Neural cell (in vitro differentiated cells): ENCODE results near the gene COL6A2. TPM values are rescaled to one million over a fixed set of nuclear protein-coding genes. Genes with fewer than 3 reads are reported as not detected.

Experiments used
- H2AFZ ChIP-seq: fragments of 200-600, 300-800 bp; sonication (generic), shearing (Covaris generic); 2 replicates; pipeline ENCODE4 v1.6.0; 2014; ENCODE audit warnings: low read depth, mild to moderate bottlenecking, antibody characterized with exemption, low read length, moderate library complexity
- H3F3A ChIP-seq: fragments of 200-600 bp; shearing (Covaris generic); 2 replicates; pipeline ENCODE4 v1.6.1; 2016; ENCODE audit warnings: mild to moderate bottlenecking, moderate library complexity, mixed read lengths, antibody characterized with exemption, low read length; ENCODE audit not compliant: insufficient read depth, poor library complexity, severe bottlenecking
- H3K27ac ChIP-seq: fragments of 200-600, 300-800 bp; sonication (generic), shearing (Covaris generic); 2 replicates; pipeline ENCODE4 v1.5.1; 2014; ENCODE audit warnings: mild to moderate bottlenecking, low read length, moderate library complexity
- H3K27me3 ChIP-seq: fragments of 300-800, 200-600 bp; sonication (generic), shearing (Covaris generic); 2 replicates; pipeline ENCODE4 v1.6.0; 2014; ENCODE audit warnings: mild to moderate bottlenecking, low read depth, low read length, moderate library complexity; ENCODE audit not compliant: insufficient read depth
- H3K36me3 ChIP-seq: fragments of 300-800, 200-600 bp; sonication (generic), shearing (Covaris generic); 2 replicates; pipeline ENCODE4 v1.5.1; 2014; ENCODE audit warnings: mild to moderate bottlenecking, antibody characterized with exemption, low read length, moderate library complexity; ENCODE audit not compliant: insufficient read depth
- H3K4me2 ChIP-seq: fragments of 300-800, 200-600 bp; sonication (generic), shearing (Covaris generic); 2 replicates; pipeline ENCODE4 v1.6.0; 2014; ENCODE audit warnings: mild to moderate bottlenecking, low read length
- H3K4me3 ChIP-seq: fragments of 300-800, 200-600 bp; sonication (generic), shearing (Covaris generic); 2 replicates; pipeline ENCODE4 v1.5.1; 2014; ENCODE audit warnings: mild to moderate bottlenecking, low read length, moderate library complexity
- H3K79me2 ChIP-seq: fragments of 200-600 bp; shearing (Covaris generic); replicated peaks from 2 replicates; pipeline ENCODE4 v1.6.0; 2014; ENCODE audit warnings: mild to moderate bottlenecking, low read length, moderate library complexity; ENCODE audit not compliant: insufficient read depth
- H3K9ac ChIP-seq: fragments of 300-800, 200-600 bp; sonication (generic), shearing (Covaris generic); 2 replicates; pipeline ENCODE4 v1.6.1; 2016; ENCODE audit warnings: mild to moderate bottlenecking, low read length, mixed read lengths
- H3K9me2 ChIP-seq: fragments of 200-600 bp; shearing (Covaris generic); 2 replicates; pipeline ENCODE4 v1.6.1; 2016; ENCODE audit warnings: mild to moderate bottlenecking, low read length, mixed read lengths; ENCODE audit not compliant: insufficient read depth
- H3K9me3 ChIP-seq: fragments of 200-600, 300-800 bp; sonication (generic), shearing (Covaris generic); 2 replicates; pipeline ENCODE4 v1.6.1; 2016; ENCODE audit warnings: mild to moderate bottlenecking, mixed run types, low read length, moderate library complexity, mixed read lengths
- H4K20me1 ChIP-seq: fragments of 200-600 bp; shearing (Covaris generic); 2 replicates; pipeline ENCODE4 v1.6.1; 2016; ENCODE audit warnings: mild to moderate bottlenecking, mixed run types; ENCODE audit not compliant: insufficient read depth
- EP300 ChIP-seq: fragments of 450-650 bp; conservative IDR thresholded peaks from 2 replicates; pipeline ENCODE4 v1.6.1; 2014; ENCODE audit warnings: antibody characterized with exemption, mild to moderate bottlenecking, moderate library complexity; ENCODE audit not compliant: poor library complexity, severe bottlenecking
- EZH2 ChIP-seq: fragments of 200-600, 300-800 bp; shearing (Covaris generic), sonication (generic); IDR thresholded peaks from 2 replicates; pipeline ENCODE4 v1.6.1; 2014; ENCODE audit warnings: antibody characterized with exemption, low read length, borderline replicate concordance, mild to moderate bottlenecking; ENCODE audit not compliant: insufficient read depth, poor library complexity, severe bottlenecking
- MXI1 ChIP-seq: fragments of 450-650 bp; conservative IDR thresholded peaks from 2 replicates; pipeline ENCODE4 v1.6.1; 2014; ENCODE audit warnings: antibody characterized with exemption, mild to moderate bottlenecking; ENCODE audit not compliant: poor library complexity, severe bottlenecking
- POLR2AphosphoS5 ChIP-seq: IDR thresholded peaks from 2 replicates; pipeline ENCODE4 v1.6.1; 2012
- RAD21 ChIP-seq: fragments of 450-650 bp; conservative IDR thresholded peaks from 2 replicates; pipeline ENCODE4 v1.6.1; 2014; ENCODE audit warnings: antibody characterized with exemption, mild to moderate bottlenecking, moderate library complexity
- SMC3 ChIP-seq: fragments of 450-650 bp; conservative IDR thresholded peaks from 2 replicates; pipeline ENCODE4 v1.6.1; 2014; ENCODE audit warnings: antibody characterized with exemption, mild to moderate bottlenecking, moderate library complexity; ENCODE audit not compliant: poor library complexity
- TAF1 ChIP-seq: IDR thresholded peaks from 2 replicates; pipeline ENCODE4 v1.6.1; 2012; ENCODE audit warnings: low read depth
- polyA plus RNA-seq: library from polyadenylated mRNA; depleted of rRNA; stranded (reverse); fragments of >200 nt; gene quantifications from 2 replicates; pipeline ENCODE4 v1.2.3, GENCODE V29; 2014
- TF ChIP-seq, protein P1 (sequence below): IDR thresholded peaks from 2 replicates; pipeline ENCODE4 v1.6.1; 2012; ENCODE audit warnings: borderline replicate concordance
- TF ChIP-seq, protein P2 (sequence below): fragments of 450-650 bp; IDR thresholded peaks from 2 replicates; pipeline ENCODE4 v1.5.1; 2014; ENCODE audit warnings: antibody characterized with exemption, mild to moderate bottlenecking, moderate library complexity; ENCODE audit not compliant: poor library complexity, severe bottlenecking

The COL6A2 gene
- polyA plus RNA-seq, 1 donor from 2014 or later: not detected

DNA sequence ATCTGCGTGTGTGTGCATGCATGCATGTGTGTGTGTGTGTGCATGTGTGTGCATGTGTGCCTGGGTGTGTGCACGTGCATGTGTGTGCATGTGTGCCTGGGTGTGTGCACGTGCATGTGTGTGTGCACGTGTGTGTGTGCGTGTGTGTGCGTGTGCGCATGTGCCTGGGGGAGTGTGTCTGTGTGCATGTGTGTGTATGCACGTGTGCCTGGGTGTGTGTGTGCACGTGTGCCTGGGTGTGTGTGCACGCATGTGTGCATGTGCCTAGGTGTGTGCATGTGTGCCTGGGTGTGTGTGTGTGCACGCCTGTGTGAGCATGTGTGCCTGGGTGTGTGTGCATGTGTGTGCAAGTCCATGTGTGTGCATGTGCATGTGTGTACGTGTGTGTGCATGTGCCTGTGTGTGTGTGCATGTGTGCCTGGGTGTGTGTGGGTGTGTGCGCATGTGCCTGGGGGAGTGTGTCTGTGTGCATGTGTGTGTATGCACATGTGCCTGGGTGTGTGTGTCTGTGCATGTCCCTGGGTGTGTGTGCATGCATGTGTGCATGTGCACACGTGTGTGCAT lies 29.3 kb upstream of the COL6A2 start:
- Histone ChIP-seq H3K4me3 (no peak overlapping the region), H3K4me2 (no peak overlapping the region), H3K27me3 (no peaks in the 10 kb centered on the region), H2AFZ (no peak overlapping the region), H4K20me1 (no peaks in the 10 kb centered on the region), H3K27ac (no peak overlapping the region), H3F3A (no peaks in the 10 kb centered on the region), H3K9me3 (no peaks in the 10 kb centered on the region), H3K9ac (no peak overlapping the region), H3K36me3 (no peaks in the 10 kb centered on the region), H3K9me2 (no peaks in the 10 kb centered on the region), H3K79me2 (no peaks in the 10 kb centered on the region)
- no peak for TF ChIP-seq POLR2AphosphoS5
- TF ChIP-seq, protein P1, sequence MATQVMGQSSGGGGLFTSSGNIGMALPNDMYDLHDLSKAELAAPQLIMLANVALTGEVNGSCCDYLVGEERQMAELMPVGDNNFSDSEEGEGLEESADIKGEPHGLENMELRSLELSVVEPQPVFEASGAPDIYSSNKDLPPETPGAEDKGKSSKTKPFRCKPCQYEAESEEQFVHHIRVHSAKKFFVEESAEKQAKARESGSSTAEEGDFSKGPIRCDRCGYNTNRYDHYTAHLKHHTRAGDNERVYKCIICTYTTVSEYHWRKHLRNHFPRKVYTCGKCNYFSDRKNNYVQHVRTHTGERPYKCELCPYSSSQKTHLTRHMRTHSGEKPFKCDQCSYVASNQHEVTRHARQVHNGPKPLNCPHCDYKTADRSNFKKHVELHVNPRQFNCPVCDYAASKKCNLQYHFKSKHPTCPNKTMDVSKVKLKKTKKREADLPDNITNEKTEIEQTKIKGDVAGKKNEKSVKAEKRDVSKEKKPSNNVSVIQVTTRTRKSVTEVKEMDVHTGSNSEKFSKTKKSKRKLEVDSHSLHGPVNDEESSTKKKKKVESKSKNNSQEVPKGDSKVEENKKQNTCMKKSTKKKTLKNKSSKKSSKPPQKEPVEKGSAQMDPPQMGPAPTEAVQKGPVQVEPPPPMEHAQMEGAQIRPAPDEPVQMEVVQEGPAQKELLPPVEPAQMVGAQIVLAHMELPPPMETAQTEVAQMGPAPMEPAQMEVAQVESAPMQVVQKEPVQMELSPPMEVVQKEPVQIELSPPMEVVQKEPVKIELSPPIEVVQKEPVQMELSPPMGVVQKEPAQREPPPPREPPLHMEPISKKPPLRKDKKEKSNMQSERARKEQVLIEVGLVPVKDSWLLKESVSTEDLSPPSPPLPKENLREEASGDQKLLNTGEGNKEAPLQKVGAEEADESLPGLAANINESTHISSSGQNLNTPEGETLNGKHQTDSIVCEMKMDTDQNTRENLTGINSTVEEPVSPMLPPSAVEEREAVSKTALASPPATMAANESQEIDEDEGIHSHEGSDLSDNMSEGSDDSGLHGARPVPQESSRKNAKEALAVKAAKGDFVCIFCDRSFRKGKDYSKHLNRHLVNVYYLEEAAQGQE: no peak
- no peak for TF ChIP-seq EZH2
- TF ChIP-seq TAF1: no peak
- TF ChIP-seq SMC3: no peak
- TF ChIP-seq MXI1: no peak
- no peak for TF ChIP-seq RAD21
- TF ChIP-seq, protein P2, sequence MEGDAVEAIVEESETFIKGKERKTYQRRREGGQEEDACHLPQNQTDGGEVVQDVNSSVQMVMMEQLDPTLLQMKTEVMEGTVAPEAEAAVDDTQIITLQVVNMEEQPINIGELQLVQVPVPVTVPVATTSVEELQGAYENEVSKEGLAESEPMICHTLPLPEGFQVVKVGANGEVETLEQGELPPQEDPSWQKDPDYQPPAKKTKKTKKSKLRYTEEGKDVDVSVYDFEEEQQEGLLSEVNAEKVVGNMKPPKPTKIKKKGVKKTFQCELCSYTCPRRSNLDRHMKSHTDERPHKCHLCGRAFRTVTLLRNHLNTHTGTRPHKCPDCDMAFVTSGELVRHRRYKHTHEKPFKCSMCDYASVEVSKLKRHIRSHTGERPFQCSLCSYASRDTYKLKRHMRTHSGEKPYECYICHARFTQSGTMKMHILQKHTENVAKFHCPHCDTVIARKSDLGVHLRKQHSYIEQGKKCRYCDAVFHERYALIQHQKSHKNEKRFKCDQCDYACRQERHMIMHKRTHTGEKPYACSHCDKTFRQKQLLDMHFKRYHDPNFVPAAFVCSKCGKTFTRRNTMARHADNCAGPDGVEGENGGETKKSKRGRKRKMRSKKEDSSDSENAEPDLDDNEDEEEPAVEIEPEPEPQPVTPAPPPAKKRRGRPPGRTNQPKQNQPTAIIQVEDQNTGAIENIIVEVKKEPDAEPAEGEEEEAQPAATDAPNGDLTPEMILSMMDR: no peak

DNA sequence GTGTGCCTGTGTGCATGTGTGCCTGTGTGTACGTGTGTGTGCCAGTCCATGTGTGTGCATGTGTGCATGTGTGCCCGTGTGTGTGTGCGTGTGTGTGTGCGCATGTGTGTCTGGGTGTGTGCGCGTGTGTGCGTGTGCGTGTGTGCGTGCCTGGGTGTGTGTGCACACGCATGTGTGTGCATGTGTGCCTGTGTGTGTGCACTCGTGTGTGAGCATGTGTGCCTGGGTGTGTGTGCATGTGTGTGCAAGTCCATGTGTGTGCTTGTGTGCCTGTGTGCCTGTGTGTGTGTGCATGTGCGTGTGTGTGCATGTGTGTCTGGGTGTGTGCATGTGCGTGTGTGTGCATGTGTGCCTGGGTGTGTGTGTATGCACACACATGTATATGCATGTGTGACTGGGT lies 28.7 kb upstream of the COL6A2 start:
- no peak overlapping the region for H3K4me2 ChIP-seq
- TF ChIP-seq, protein P1: no peak
- TF ChIP-seq TAF1 (no peak), MXI1 (no peak), RAD21 (no peak), POLR2AphosphoS5 (no peak), SMC3 (no peak), EP300 (no peak), EZH2 (no peak)
- TF ChIP-seq, protein P2: no peak
- no peak overlapping the region for H2AFZ ChIP-seq
- H3K79me2 ChIP-seq: no peaks in the 10 kb centered on the region
- no peaks in the 10 kb centered on the region for H3K27me3 ChIP-seq
- no peaks in the 10 kb centered on the region for H3K9me3 ChIP-seq
- no peaks in the 10 kb centered on the region for H4K20me1 ChIP-seq
- no peak overlapping the region for H3K4me3 ChIP-seq
- H3K36me3 ChIP-seq: no peaks in the 10 kb centered on the region
- no peak overlapping the region for H3K9ac ChIP-seq
- no peaks in the 10 kb centered on the region for H3K9me2 ChIP-seq
- H3F3A ChIP-seq: no peaks in the 10 kb centered on the region
- no peak overlapping the region for H3K27ac ChIP-seq
